DMS153 treated with DMSO at 0.1 percent for 48 hours (cell line): Measurements from ENCODE around the gene H3-3A.

Source experiments
- DNase-seq: peaks from one replicate; lab custom pipeline; 2025; ENCODE audit not compliant: unreplicated experiment; lab: John Stamatoyannopoulos, UW

H3-3A gene

GRCh38 chr1:226110249-226111097 is 48.0 kb downstream of the H3-3A start:
- DNase-seq, result peak; percentile 57

GRCh38 chr1:226111098-226111882 is 48.8 kb downstream of the H3-3A start:
- DNase-seq, result no peak

GRCh38 chr1:226111883-226112261 is 49.4 kb downstream of the H3-3A start:
- DNase-seq, result no peak

GRCh38 chr1:226112626-226113025 is 50.1 kb downstream of the H3-3A start:
- DNase-seq, result no peak

GRCh38 chr1:226116673-226117072 is 54.2 kb downstream of the H3-3A start:
- DNase-seq, result no peak

- no peak for DNase-seq
These were observed 54.8 kb downstream of the H3-3A start for GRCh38 chr1:226117330-226117729.

- no peak for DNase-seq
These were observed 55.8 kb downstream of the H3-3A start for GRCh38 chr1:226118357-226118756.

GRCh38 chr1:226119169-226119568 is 56.7 kb downstream of the H3-3A start:
- DNase-seq, result no peak

- DNase-seq, result no peak
These were observed 57.9 kb downstream of the H3-3A start for GRCh38 chr1:226120398-226120797.

GRCh38 chr1:226121049-226121586 is 58.6 kb downstream of the H3-3A start:
- DNase-seq, result no peak
